Natural killer cell (primary cell): ENCODE results near the gene PCK2. TPM values are rescaled to one million over a fixed set of nuclear protein-coding genes. Genes with fewer than 3 reads are reported as not detected.

Experiments used
- ATAC-seq, 3 donors: fragments of 150-1000 bp in 2 of 3; fragments of 200-7000 bp in 1 of 3; cut with Tn5 transposase; 1 replicate in 1 of 3; 2 replicates in 2 of 3; pipeline ENCODE4 v1.10.0; 2021; ENCODE audit warnings: mild to moderate bottlenecking in 2 of 3, moderate library complexity in 2 of 3
- DNase-seq, 2 donors: peaks; one replicate each; pipeline versions ENCODE4 v3.0.0 to v3.0.0-alpha.2; 2013 to 2021; ENCODE audit warnings: mixed read lengths in 1 of 2
- H3K27ac ChIP-seq: one replicate; pipeline ENCODE4 v1.5.1; 2013; ENCODE audit warnings: mild to moderate bottlenecking, low read length
- H3K27me3 ChIP-seq: one replicate; pipeline ENCODE4 v1.6.1; 2013; ENCODE audit warnings: low read length; ENCODE audit not compliant: control insufficient read depth, insufficient read depth
- H3K36me3 ChIP-seq: one replicate; pipeline ENCODE4 v1.6.1; 2013; ENCODE audit warnings: low read length; ENCODE audit not compliant: control insufficient read depth, insufficient read depth
- H3K4me1 ChIP-seq: one replicate; pipeline ENCODE4 v1.6.1; 2013; ENCODE audit warnings: low read length; ENCODE audit not compliant: control insufficient read depth, insufficient read depth
- H3K4me3 ChIP-seq: one replicate; pipeline ENCODE4 v1.5.1; 2013; ENCODE audit warnings: low read length
- H3K9me3 ChIP-seq: one replicate; pipeline ENCODE4 v1.6.1; 2013; ENCODE audit warnings: low read length; ENCODE audit not compliant: control insufficient read depth, insufficient read depth
- H3K27ac Mint-ChIP-seq, 2 donors: one replicate each; pipeline ENCODE4 v1.8.0; 2022; ENCODE audit warnings: mild to moderate bottlenecking in 2 of 2, mixed read lengths in 2 of 2, moderate library complexity in 1 of 2
- H3K27me3 Mint-ChIP-seq, 2 donors: one replicate each; pipeline ENCODE4 v1.8.0; 2022; ENCODE audit warnings: low read depth in 2 of 2, mixed read lengths in 2 of 2
- H3K36me3 Mint-ChIP-seq: one replicate; pipeline ENCODE4 v1.8.0; 2022; ENCODE audit warnings: mixed read lengths
- H3K4me1 Mint-ChIP-seq, 2 donors: one replicate each; pipeline ENCODE4 v1.8.0; 2022; ENCODE audit warnings: mixed read lengths in 2 of 2
- H3K4me3 Mint-ChIP-seq: one replicate; pipeline ENCODE4 v1.8.0; 2022; ENCODE audit warnings: mild to moderate bottlenecking, moderate library complexity, mixed read lengths
- H3K9me3 Mint-ChIP-seq, 2 donors: one replicate each; pipeline ENCODE4 v1.8.0; 2022; ENCODE audit warnings: mixed read lengths in 2 of 2
- WGBS: methylation state at CpG from one replicate; pipeline ENCODE4 v1.1.7; 2013; ENCODE audit warnings: missing lambda C conversion rate; ENCODE audit not compliant: insufficient coverage; 5-methylcytosine and 5-hydroxymethylcytosine counted together
- intact Hi-C: fragments of 100-400 bp; cut with micrococcal nuclease; formaldehyde crosslinking; loops from one replicate; pipeline ENCODE4 v1.14.2; 2022
- total RNA-seq, 4 donors: library from RNA; stranded (reverse); fragments of 120-200 nt in 1 of 4; gene quantifications; one replicate each; pipeline versions ENCODE4 v1.2.3 to v1.2.4, GENCODE V29; 2013 to 2022
- TF ChIP-seq, protein P1 (sequence below): fragments of 200-600 bp; IDR thresholded peaks from one replicate; pipeline ENCODE4 v1.8.0; 2022; ENCODE audit warnings: antibody characterized with exemption

Gene PCK2
- total RNA-seq, 3 donors from 2014 or later (not counting 1 experiment from before 2014, with no cell fraction given): 9.8 to 13.8 (median 12.3) TPM

GRCh38 chr14:24138396-24139271 is 44.5 kb downstream of the PCK2 start:
- H3K4me1 ChIP-seq: peaks cover 46% of the 10 kb centered on the region
- WGBS: 95% methylated on average over 13 of the region's 13 CpGs

GRCh38 chr14:24139272-24139934 is 45.3 kb downstream of the PCK2 start:
- H3K4me1 ChIP-seq: peaks cover 46% of the 10 kb centered on the region
- 91% methylated on average over 9 of the region's 9 CpGs for WGBS
- H3K4me1 Mint-ChIP-seq: peaks cover 47 to 63% of the 10 kb centered on the region in 2 donors

More at GRCh38 chr14:24138396-24139271, 44.5 kb downstream of the PCK2 start:
- no peaks in the 10 kb centered on the region for H3K9me3 ChIP-seq
- Mint-ChIP-seq H3K27ac (peak overlapping the region; percentile 70 to 71), H3K36me3 (no peaks in the 10 kb centered on the region), H3K4me3 (peak overlapping the region; percentile 63), H3K9me3 (no peaks in the 10 kb centered on the region), H3K4me1 (peaks cover 42 to 57% of the 10 kb centered on the region in 2 donors), H3K27me3 (no peaks in the 10 kb centered on the region)
- ATAC-seq: no peak
- no peak for DNase-seq
- intact Hi-C loops: loop anchor here (10.0 kb wide), 1 partner anchor 1214 kb away; the partner anchor contains the start of gene PRMT5
- TF ChIP-seq, protein P1, sequence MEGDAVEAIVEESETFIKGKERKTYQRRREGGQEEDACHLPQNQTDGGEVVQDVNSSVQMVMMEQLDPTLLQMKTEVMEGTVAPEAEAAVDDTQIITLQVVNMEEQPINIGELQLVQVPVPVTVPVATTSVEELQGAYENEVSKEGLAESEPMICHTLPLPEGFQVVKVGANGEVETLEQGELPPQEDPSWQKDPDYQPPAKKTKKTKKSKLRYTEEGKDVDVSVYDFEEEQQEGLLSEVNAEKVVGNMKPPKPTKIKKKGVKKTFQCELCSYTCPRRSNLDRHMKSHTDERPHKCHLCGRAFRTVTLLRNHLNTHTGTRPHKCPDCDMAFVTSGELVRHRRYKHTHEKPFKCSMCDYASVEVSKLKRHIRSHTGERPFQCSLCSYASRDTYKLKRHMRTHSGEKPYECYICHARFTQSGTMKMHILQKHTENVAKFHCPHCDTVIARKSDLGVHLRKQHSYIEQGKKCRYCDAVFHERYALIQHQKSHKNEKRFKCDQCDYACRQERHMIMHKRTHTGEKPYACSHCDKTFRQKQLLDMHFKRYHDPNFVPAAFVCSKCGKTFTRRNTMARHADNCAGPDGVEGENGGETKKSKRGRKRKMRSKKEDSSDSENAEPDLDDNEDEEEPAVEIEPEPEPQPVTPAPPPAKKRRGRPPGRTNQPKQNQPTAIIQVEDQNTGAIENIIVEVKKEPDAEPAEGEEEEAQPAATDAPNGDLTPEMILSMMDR: no peak
- H3K4me3 ChIP-seq: no peak overlapping the region
- peaks cover 32% of the 10 kb centered on the region for H3K36me3 ChIP-seq
- H3K27me3 ChIP-seq: no peaks in the 10 kb centered on the region
- H3K27ac ChIP-seq: no peak overlapping the region

DNA sequence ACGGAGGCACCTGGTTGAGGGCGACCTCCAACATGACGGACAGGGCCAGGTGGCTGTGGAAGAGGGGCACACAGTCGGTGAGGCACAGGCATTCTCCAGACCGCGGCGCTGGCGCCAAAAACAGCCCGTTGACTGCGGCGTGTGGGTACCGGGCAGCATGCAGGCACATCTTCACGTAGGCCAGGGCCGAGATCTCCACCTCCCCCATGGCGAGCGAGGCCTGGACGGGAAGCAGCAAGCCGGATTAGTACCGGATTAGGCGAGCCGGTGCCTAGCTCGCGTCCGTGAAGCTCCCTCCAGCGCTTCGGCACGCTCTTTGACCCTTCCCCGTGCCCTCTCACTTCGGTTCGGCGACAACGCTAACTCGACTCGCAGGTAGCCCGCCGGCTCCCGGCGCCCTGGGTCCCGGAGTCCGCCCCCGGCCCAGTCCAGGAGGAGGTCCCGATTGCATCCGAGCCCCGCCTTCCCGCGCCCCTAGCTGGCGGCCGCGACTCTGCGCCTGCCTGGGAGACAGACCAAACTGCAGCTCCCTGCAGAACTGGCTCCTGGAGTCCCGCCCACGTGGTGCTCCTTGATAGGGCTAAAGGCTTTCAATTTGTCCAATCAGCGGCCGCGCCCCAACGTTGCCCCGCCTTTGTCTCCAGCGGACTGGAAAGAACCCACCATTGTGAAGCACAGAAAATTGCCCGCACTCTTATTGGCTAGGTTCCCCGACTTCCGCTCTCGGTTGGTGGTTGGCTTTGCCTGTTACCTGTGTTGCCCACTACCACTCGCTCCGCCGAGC is 47.2 kb downstream of the PCK2 start, which contains the start of gene EMC9:
EMC9 (minus strand) TSS at position 495 of the 784 bp plus-strand sequence; CDS start at position 208, 287 bp downstream.
- H3K36me3 Mint-ChIP-seq: peaks cover 7% of the 10 kb centered on the region

More at GRCh38 chr14:24139272-24139934, 45.3 kb downstream of the PCK2 start:
- no peaks in the 10 kb centered on the region for H3K27me3 Mint-ChIP-seq
- H3K4me3 Mint-ChIP-seq: peak overlapping the region; percentile 63
- Histone ChIP-seq H3K27ac (no peak overlapping the region), H3K4me3 (no peak overlapping the region), H3K27me3 (no peaks in the 10 kb centered on the region), H3K9me3 (no peaks in the 10 kb centered on the region), H3K36me3 (peaks cover 40% of the 10 kb centered on the region)
- ATAC-seq (no peak), DNase-seq (peak in 1 of 2 donors; percentile 42)
- intact Hi-C loops: loop anchor here (10.0 kb wide), 1 partner anchor 1215 kb away; the partner anchor contains the start of gene PRMT5
- H3K27ac Mint-ChIP-seq: peak overlapping the region; percentile 70 to 71
- H3K9me3 Mint-ChIP-seq: no peaks in the 10 kb centered on the region
- peaks cover 5% of the 10 kb centered on the region for H3K36me3 Mint-ChIP-seq
- TF ChIP-seq, protein P1: no peak

More for the DNA sequence above, 47.2 kb downstream of the PCK2 start, which contains the start of gene EMC9:
- H3K27ac Mint-ChIP-seq: peak within 1 kb of the TSS; percentile 86 to 93
- peaks cover 55% of the 10 kb centered on the region for H3K4me1 ChIP-seq
- H3K27me3 ChIP-seq: no peaks in the 10 kb centered on the region
- H3K27ac ChIP-seq: peak within 1 kb of the TSS; percentile 75
- WGBS: under 1% methylated on average over 65 of the region's 65 CpGs
- H3K4me1 Mint-ChIP-seq: peaks cover 54 to 73% of the 10 kb centered on the region in 2 donors
- peak within 1 kb of the TSS; percentile 73 for H3K4me3 Mint-ChIP-seq
- peak within 1 kb of the TSS; percentile 59 for H3K4me3 ChIP-seq
- peak; percentile 89 to 97 (median 91) for ATAC-seq
- TF ChIP-seq, protein P1: peak; percentile 20
- H3K36me3 ChIP-seq: peaks cover 43% of the 10 kb centered on the region
- intact Hi-C loops: loop anchor here (1.0 kb wide), 1 partner anchor 27 kb away; the partner anchor contains the start of genes DCAF11 and NRL
- no peaks in the 10 kb centered on the region for H3K9me3 Mint-ChIP-seq
- H3K9me3 ChIP-seq: no peaks in the 10 kb centered on the region
- H3K27me3 Mint-ChIP-seq: no peaks in the 10 kb centered on the region
- peak; percentile 98 to 99 for DNase-seq
